Endothelial cell of umbilical vein (primary cell): ENCODE results near the gene SLMAP. TPM values are rescaled to one million over a fixed set of nuclear protein-coding genes. Genes with fewer than 3 reads are reported as not detected.

Experiments used
- BruUV-seq: library from RNA; stranded (reverse); fragments of 400-500 nt; replicated peaks from 2 replicates; lab custom pipeline; 2021; lab: Mats Ljungman, UMichigan
- CTCF ChIA-PET: fragments of 300-600, 350-600 bp; sonication (Branson Sonifier 250); formaldehyde crosslinking; loops from one replicate; lab custom pipeline; 2021; ENCODE audit warnings: antibody characterized with exemption, inconsistent platforms; lab: Charles Lee
- POLR2A ChIA-PET: fragments of 300-600, 350-600 bp; sonication (Branson Sonifier 250); formaldehyde crosslinking; loops from one replicate; lab custom pipeline; 2021; ENCODE audit warnings: antibody characterized with exemption, inconsistent platforms; lab: Charles Lee
- DNase-seq: peaks from one replicate; pipeline ENCODE4 v3.0.0-alpha.2; 2011; ENCODE audit warnings: low read depth, low spot score
- FAIRE-seq: peaks from 2 replicates; lab custom pipeline; 2011; peaks lifted over from hg19 to GRCh38; lab: Jason Lieb, UNC
- H2AFZ ChIP-seq: 2 replicates; pipeline ENCODE4 v1.6.0; 2012; ENCODE audit warnings: low read depth, low read length, control low read depth, inconsistent platforms
- H3K27ac ChIP-seq: 2 replicates; pipeline ENCODE4 v1.5.1; 2011; ENCODE audit warnings: low read depth, mild to moderate bottlenecking, control low read depth, low read length, moderate library complexity; ENCODE audit not compliant: insufficient read depth
- H3K27me3 ChIP-seq, 2 experiments: 2 replicates each; pipeline versions ENCODE4 v1.6.0 to v1.6.1; 2011; ENCODE audit warnings: low read length in 2 of 2, mixed read lengths in 1 of 2; ENCODE audit not compliant: control insufficient read depth in 2 of 2, insufficient read depth in 2 of 2
- H3K36me3 ChIP-seq, 2 experiments: 2 replicates in 1 of 2; 3 replicates in 1 of 2; pipeline ENCODE4 v1.5.1; 2011; ENCODE audit warnings: low read length in 2 of 2, mild to moderate bottlenecking in 1 of 2, moderate library complexity in 1 of 2; ENCODE audit not compliant: control insufficient read depth in 2 of 2, insufficient read depth in 2 of 2; ENCODE audit errors: extremely low read depth in 1 of 2
- H3K4me1 ChIP-seq: 3 replicates; pipeline ENCODE4 v1.5.1; 2011; ENCODE audit warnings: mild to moderate bottlenecking, low read length; ENCODE audit not compliant: control insufficient read depth, insufficient read depth; ENCODE audit errors: extremely low read depth
- H3K4me2 ChIP-seq: 2 replicates; pipeline ENCODE4 v1.6.1; 2011; ENCODE audit warnings: low read length, control low read depth, mixed read lengths; ENCODE audit not compliant: insufficient read depth
- H3K4me3 ChIP-seq, 3 experiments: fragments of 200-600 bp in 1 of 3; sonication (generic), shearing (Covaris generic) in 1 of 3; replicated peaks in 1 of 3; 2 replicates each; pipeline ENCODE4 v1.5.1; 2011 to 2016; ENCODE audit warnings: control low read depth in 3 of 3, low read length in 3 of 3, mild to moderate bottlenecking in 2 of 3, inconsistent platforms in 1 of 3, low read depth in 1 of 3, moderate library complexity in 1 of 3; ENCODE audit not compliant: insufficient read depth in 1 of 3
- H3K79me2 ChIP-seq: 2 replicates; pipeline ENCODE4 v1.6.0; 2012; ENCODE audit warnings: low read length, inconsistent platforms; ENCODE audit not compliant: control insufficient read depth, insufficient read depth
- H3K9ac ChIP-seq: replicated peaks from 2 replicates; pipeline ENCODE3; 2011; ENCODE audit warnings: low read length, control low read depth; ENCODE audit not compliant: insufficient read depth; ENCODE audit errors: extremely low read depth
- H3K9me1 ChIP-seq: replicated peaks from 3 replicates; pipeline ENCODE4 v1.6.0; 2011; ENCODE audit warnings: mild to moderate bottlenecking, low read length; ENCODE audit not compliant: control insufficient read depth, insufficient read depth; ENCODE audit errors: extremely low read depth
- H3K9me3 ChIP-seq: replicated peaks from 2 replicates; pipeline ENCODE4 v1.5.1; 2012; ENCODE audit warnings: low read length, inconsistent platforms; ENCODE audit not compliant: control insufficient read depth, insufficient read depth
- H4K20me1 ChIP-seq: replicated peaks from 2 replicates; pipeline ENCODE3; 2011; ENCODE audit warnings: mild to moderate bottlenecking, low read length; ENCODE audit not compliant: control insufficient read depth, insufficient read depth; ENCODE audit errors: extremely low read depth
- CTCF ChIP-seq, 2 donors: IDR thresholded peaks; 1 replicate in 1 of 2; 2 replicates in 1 of 2; pipeline ENCODE4 v1.5.1; 2011; ENCODE audit warnings: low read length in 2 of 2, mild to moderate bottlenecking in 2 of 2, moderate library complexity in 2 of 2, control low read depth in 1 of 2, inconsistent platforms in 1 of 2, low read depth in 1 of 2; ENCODE audit not compliant: insufficient read depth in 1 of 2; ENCODE audit errors: extremely low read depth in 1 of 2
- EZH2 ChIP-seq: IDR thresholded peaks from 2 replicates; pipeline ENCODE4 v1.6.1; 2012; ENCODE audit warnings: borderline replicate concordance, low read depth, mild to moderate bottlenecking, moderate library complexity, low read length, inconsistent platforms; ENCODE audit not compliant: severe bottlenecking
- FOS ChIP-seq: IDR thresholded peaks from 2 replicates; pipeline ENCODE4 v1.6.1; 2011; ENCODE audit warnings: mild to moderate bottlenecking, low read length, moderate library complexity, borderline replicate concordance; ENCODE audit not compliant: insufficient read depth
- GATA2 ChIP-seq: IDR thresholded peaks from 2 replicates; pipeline ENCODE4 v1.7.0; 2011; ENCODE audit warnings: low read depth, mild to moderate bottlenecking, moderate library complexity, mixed read lengths, low read length; ENCODE audit not compliant: insufficient read length, insufficient read depth
- JUN ChIP-seq: IDR thresholded peaks from 2 replicates; pipeline ENCODE4 v1.6.1; 2011; ENCODE audit warnings: borderline replicate concordance, low read depth; ENCODE audit not compliant: insufficient read length, insufficient read depth
- MYC ChIP-seq: IDR thresholded peaks from one replicate; pipeline ENCODE4 v1.6.1; 2011; ENCODE audit warnings: mild to moderate bottlenecking, low read depth, low read length
- POLR2A ChIP-seq: IDR thresholded peaks from 2 replicates; pipeline ENCODE4 v1.6.1; 2012; ENCODE audit warnings: low read depth, mild to moderate bottlenecking, control low read depth, low read length
- POLR2AphosphoS5 ChIP-seq: IDR thresholded peaks from 2 replicates; pipeline ENCODE4 v1.6.1; 2012; ENCODE audit warnings: low read depth, mild to moderate bottlenecking, control low read depth, low read length, moderate library complexity; ENCODE audit not compliant: insufficient read depth
- dilution Hi-C: fragments of 300-500 bp; cut with MboI; formaldehyde crosslinking; loops from one replicate; pipeline ENCODE4 v1.15.0; 2019; ENCODE audit warnings: low sequenced_read_pairs; ENCODE audit not compliant: extremely low pct_ligation_motif_present
- intact Hi-C: fragments of 100-400 bp; cut with micrococcal nuclease; formaldehyde crosslinking; loops from one replicate; pipeline ENCODE4 v1.10.0; 2022
- polyA plus RNA-seq, 4 experiments: library from polyadenylated mRNA; depleted of rRNA in 3 of 4; stranded (reverse) in 3 of 4; unstranded in 1 of 4; fragments of >200 nt; gene quantifications; 2 replicates each; pipeline versions ENCODE4 v1.2.1 to v1.2.3, GENCODE V29; 2011 to 2012; ENCODE audit warnings: missing spikeins in 1 of 4
- total RNA-seq: library from RNA; stranded (reverse); gene quantifications from 2 replicates; pipeline ENCODE4 v1.2.3, GENCODE V29; 2021
- TF ChIP-seq, protein P1 (sequence below): IDR thresholded peaks from 2 replicates; pipeline ENCODE4 v1.6.1; 2011; ENCODE audit not compliant: insufficient read depth, insufficient read length

Gene SLMAP
- total and polyA plus RNA-seq, 2 donors (not counting 3 experiments of a cell fraction or from before 2014, with no cell fraction given) = 9.8 to 54.7 TPM

GRCh38 chr3:57892423-57892822 lies 136.3 kb downstream of the SLMAP start:
- Histone ChIP-seq H3K9me3 (no peaks in the 10 kb centered on the region), H3K9me1 (no peaks in the 10 kb centered on the region), H2AFZ (no peak overlapping the region), H3K9ac (no peak overlapping the region), H3K27ac (no peak overlapping the region), H3K4me1 (no peaks in the 10 kb centered on the region), H4K20me1 (no peaks in the 10 kb centered on the region), H3K27me3 (no peaks in the 10 kb centered on the region), H3K36me3 (peaks cover 0 to 3% of the 10 kb centered on the region in 2 experiments), H3K4me3 (no peak overlapping the region), H3K79me2 (no peaks in the 10 kb centered on the region), H3K4me2 (no peak overlapping the region)
- intact Hi-C loops = no loop called here
- dilution Hi-C loops = no loop called here
- DNase-seq = no peak
- TF ChIP-seq MYC (no peak), CTCF (IDR thresholded peaks at IDR 0.05; ENCODE audit: extremely low read depth in 1 of 2, insufficient read depth in 1 of 2, low read depth in 1 of 2, low read length in 2 of 2) (no peak), GATA2 (no peak), POLR2A (no peak), FOS (no peak), EZH2 (no peak), JUN (no peak), POLR2AphosphoS5 (no peak)
- TF ChIP-seq, protein P1, sequence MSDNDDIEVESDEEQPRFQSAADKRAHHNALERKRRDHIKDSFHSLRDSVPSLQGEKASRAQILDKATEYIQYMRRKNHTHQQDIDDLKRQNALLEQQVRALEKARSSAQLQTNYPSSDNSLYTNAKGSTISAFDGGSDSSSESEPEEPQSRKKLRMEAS = no peak
- ChIA-PET POLR2A (no interaction called here), CTCF (no interaction called here)
- no TSS peak for BruUV-seq
- no peak for FAIRE-seq
